ENCODE results near the gene GMDS.

GMDS gene

DNA sequence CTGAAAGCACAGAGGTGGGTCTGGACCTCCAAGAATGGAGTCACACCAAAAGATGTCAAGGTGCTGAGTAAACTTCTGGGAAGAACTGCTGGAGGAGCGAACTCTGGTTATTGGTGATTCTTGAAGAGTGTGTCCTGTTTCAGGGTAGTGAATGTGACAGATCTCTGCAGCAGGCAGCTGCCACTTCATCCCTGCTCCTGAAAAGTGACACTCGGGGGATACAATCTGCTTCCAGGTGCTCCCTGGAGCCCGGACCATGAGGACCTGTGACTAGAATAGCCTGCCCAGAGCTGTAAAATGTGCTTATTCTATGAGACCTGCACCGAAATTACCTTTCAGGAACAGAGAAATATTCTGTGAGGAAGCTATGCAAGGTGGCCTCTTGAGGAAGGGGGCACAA, 444.6 kb downstream of the GMDS start:
- DNase-seq (ENCODE audit: low spot score): no peak

DNA sequence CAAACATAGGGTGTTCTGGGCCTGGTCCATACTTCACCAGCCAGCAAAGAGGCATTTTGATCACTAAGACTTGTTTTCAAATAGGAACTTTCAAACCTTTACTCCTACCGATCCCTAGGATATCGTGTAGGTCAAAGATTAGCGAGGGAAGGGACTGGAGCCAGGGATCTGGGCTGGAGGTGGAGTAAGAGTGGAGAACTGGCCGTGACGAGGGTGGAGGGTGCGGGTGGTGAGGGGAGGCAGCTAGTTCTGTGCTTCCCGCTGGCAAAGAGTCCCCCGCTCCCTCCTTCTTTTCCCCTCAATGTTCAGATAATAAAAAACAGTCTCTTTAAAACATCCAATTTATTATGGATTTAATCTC, 446.5 kb downstream of the GMDS start:
- DNase-seq (ENCODE audit: low spot score): no peak

DNA sequence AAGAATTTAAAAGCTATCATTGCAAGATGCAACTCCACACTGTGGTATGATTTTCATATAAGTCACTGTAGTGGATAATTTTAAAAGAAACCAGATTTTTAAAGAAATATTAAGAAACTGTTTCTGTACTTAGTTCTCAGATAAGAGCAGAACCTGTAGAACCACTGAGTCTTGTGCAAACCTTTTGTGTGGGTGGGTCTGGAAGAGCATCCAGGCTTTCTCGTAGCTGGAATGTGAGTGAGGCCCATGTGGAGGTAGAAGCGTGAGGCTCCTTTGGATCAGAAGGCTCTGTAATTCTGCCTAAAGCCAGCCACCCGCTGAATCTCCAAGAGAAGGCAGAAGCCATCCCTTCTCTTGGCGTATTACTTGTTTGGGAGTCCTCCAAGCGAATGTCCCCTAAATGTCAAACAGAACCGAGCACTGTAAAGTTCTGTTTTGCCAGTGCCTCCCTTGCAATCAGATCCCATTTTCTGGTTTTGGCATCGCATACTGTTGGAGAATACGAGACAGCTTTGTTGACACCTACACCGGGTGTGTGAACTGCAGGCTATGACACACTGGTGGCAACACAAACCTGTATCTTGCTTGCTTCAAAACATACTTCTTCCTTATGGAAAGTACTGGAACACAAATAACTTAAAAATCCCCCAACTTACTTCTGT, 447.0 kb downstream of the GMDS start:
- no peak for DNase-seq (ENCODE audit: low spot score)

DNA sequence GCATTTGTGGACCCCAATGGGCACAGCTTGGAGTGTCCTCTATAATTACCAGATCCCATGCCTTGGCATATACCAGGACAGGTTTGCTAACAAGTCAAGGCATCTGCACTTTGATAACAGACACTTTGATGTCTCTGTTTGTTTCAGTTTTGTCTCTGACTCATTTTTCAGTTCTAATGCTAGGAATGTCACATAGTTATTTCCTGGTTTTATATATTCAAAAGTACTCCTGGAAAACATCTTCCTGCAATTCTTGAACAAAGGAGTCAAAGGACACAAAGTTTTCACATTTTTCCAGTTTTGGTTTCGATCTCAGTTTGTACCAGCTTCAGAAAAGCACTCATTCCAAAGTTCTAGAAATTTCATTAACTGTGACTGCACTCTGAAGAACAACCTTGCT, 447.6 kb downstream of the GMDS start:
- DNase-seq (ENCODE audit: low spot score): no peak

DNA sequence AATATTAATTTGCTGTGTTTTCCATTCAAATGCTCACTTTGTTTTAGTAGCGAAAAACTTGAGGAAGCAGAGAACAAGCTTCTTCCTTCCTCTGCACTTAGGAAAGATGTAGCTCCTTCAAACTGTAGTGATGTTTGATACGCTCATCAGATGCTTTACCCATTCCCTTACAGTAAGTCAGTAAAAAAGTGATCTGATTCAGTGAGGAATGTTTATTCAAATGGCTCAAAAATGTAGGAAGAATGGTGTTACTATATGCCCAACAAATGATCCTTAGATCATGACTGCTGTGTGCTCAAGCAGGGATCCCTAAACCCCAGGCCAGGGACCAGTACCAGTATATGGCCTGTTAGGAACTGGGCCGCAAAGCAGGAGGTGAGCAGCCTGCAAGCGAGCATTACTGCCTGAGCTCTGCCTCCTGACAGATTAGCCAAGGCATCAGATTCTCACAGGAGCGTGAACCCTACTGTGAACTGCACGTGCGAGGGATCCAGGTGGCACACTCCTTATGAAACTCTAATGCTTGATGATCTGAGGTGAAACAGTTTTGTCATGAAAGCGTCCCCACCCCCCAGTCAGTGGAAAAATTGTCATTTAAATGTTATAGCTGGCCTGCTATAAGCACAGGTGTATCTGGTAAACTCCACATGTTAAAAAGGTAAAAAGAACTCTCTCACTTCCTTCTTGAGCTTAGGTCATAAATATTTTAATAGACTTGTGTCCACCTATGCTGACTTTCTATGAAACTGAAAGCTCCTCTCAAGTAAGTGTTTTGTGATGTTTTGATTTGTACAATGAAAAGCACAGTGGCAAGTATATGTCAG, 448.5 kb downstream of the GMDS start:
- no peak for DNase-seq (ENCODE audit: low spot score)

DNA sequence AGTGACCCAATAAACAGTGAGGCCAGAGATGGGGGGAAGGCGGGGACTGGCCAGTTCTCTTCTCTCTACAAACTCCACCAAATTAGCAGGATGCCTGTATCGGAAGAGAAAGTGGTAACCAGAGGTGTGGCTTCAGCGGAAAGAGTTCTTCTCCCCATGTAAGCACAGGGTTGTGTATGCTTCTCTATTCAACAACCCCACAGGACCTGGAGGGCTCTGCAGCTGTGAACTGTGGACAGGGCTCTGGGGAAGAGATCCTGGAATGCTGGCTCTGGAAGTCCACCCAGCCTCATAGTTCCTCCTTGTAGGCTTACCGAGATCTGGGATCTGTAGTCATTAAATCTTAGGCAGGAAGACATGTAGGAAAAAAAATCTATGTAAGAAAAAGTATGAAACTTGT, 449.5 kb downstream of the GMDS start:
- DNase-seq (ENCODE audit: low spot score): no peak

DNA sequence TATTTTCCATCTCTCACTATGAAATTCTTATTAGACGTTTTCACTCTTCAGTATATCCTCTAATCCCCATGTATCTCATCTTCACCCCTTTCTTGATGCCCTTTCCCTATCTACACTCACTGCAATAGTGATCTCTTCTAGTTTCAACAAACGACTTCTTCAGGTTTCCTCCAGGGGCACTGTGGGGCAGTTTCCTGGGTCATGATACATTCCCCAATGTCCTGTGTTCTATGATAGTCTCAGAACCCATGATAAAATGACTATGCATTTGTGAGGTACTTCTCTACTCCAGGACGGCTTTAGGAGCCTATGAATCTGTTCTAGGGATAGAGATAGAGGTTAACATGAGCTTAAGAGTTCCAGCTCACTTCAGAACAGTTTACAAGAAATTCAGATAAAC, 452.4 kb downstream of the GMDS start:
- no peak for DNase-seq (ENCODE audit: low spot score)

DNA sequence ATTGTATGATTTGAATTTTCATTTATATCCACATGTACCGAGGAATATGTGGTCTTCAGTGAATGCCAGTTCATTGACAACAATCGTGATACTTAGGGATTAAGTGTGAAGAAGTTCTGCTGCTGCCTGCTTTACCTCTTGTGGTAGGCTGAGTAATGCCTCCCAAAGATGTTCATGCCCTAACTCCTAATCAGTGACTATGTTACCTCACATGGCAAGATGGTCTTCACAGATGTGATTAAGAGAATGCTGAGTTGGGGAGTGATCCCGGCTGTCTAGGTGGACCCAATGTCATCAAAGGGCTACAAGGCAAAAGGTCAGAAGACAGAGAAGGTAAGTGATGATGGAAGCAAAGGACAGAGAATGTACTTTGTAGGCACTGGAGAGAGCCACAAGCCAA, 454.7 kb downstream of the GMDS start:
- DNase-seq (ENCODE audit: low spot score): no peak

DNA sequence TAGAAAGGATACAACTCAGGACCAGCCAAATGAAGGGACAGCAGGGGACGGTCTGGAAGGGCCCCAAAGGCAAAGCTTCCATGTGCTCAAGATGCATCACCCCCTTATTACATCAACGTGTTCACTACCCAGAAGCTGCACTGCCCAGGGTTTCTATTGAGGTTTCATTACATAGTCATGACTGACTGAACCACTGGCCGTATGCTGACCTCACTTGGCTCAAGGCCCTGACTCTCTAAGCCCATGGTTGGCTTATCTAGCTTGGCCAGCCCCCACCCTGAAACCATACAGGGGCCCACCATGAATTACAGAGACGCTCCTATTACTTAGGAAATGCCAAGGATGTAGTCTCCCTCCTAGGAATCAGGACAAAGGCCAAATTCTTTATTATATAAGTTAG, 456.3 kb downstream of the GMDS start:
- no peak for DNase-seq (ENCODE audit: low spot score)

DNA sequence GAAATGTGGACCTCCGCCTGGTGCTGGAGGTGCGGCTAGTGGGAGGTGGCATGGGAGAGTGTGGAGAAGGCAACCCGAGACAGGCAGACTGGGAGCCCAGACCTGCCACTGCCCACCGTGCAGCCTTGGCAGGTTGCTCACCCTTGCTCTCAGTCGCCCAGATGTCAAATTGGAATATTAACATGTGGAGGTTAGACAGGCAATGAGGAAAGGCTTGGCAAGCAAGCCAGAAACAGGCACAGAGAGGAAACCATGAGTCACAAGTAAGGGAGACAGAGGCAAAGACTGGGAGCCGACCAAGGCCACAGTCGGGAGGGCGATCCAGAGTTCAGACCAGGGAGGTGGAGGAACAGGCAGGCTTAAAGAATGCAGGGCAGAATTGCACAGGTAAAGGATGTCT, 457.5 kb downstream of the GMDS start:
- no peak for DNase-seq (ENCODE audit: low spot score)

DNA sequence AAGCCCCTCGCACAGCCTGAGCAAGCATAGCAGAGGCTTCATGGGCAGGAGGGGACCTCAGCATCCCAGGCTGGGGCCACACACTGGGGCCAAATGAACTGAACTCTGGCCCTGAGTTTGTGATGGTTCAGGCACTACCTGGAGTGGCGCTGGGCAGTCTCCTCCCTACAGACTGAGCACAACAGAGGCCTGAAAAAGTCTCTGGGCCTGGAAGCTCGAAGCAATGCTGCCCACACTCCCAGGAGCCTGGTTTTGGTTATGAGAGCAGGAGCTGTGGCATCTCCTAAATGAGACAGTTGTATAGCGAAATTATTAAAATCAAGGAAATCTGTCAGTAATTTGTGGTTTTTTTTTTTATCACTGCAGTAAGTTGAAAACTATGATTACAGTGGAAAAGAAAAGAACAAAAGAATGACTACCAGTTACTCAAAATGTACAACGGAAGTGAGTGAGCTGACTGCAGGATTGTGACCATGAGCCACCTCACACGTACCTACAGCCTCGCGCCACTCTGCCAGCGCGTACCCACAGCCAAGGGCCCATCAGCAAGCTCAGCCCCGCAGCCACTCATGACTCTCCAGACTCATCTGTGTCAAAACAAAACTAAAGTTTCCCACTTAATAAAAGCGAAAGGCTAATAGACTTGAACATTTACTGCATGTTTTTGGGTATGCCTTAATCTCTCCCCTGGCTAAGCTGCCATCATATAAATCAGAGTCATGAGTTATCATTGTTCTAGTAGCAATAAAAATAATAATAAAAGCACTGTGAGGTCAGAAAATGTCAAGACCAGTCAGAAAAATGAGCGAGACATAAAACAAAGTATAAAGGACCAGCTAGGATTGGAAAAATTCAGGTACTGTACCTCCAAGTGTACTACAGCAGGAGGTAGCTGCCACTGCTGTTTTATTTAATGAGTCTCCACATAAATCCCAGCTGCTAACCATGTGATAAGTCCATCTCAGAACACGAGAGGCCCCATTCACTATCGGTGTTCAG, 458.7 kb downstream of the GMDS start:
- no peak for DNase-seq (ENCODE audit: low spot score)

DNA sequence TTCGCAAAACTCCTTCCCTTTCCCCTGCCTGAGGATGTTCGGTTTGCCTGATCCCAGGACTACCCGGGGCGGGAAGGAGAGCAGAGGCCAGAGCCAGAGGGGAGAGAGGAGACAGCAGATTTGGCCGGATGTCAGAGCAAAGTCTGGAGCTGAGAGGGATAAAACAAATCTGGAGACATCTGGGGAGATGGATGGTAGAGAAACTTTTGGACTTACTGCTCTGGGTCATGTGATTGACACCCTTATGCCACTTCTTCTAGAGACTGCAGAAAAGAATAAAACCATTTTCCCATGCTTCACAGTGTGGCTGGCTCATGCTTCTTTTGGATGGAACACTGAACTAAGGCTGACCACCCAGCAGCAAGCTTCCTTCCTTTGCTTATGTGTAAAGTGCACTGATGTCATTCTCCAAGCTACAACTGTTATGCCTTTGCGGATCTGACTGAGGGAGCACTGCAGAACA, 461.0 kb downstream of the GMDS start:
- no peak for DNase-seq (ENCODE audit: low spot score)

DNA sequence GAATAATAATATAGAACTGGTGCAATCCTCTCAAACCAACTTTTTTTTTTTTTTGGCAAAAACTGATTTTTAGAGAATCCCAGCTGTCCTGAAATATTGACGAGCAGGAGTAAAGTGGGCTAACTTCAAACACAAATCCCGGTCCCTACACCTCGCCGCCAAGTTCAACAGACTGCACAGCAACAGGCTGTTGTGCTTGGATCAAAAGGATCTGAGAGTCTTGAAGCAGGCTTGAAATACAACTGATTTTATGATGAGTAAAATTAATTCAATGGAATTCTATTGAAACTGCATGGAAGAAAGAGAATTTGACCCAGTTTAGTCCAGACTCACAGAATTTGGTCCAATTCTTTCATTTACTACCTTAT, 463.6 kb downstream of the GMDS start:
- no peak for DNase-seq (ENCODE audit: low spot score)

DNA sequence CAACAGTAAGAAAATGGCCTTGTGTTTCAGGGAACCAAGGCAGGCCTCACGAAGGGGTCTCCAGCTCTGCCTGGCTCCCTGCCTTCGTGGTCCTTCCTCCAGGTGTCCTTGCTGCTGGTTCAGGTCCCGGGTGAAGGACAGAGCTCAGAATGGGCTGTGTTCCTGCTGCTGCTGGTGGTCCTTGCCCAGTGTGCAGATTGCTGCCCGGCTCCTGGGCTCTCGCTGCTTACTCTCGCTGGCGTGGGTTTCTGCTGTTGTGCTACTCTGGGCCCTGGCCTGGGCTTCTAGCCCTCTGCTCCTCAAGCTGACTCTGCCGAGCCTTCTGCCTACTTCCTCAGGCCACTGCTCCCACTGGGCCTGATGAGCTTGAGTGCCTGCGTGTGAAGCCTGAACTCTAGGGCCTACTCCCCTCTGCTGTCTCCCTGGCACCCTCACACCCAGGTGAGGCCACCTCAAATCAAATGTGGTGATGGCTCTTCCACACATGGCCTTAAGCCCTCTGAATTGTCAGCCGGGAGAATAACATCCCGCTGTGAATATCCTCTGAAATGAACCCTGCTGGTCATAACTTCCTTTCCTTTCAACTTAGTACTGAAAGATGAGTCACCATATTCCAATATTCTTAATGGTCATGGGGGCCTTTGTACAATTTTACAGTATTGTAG, 464.1 kb downstream of the GMDS start:
- no peak for DNase-seq (ENCODE audit: low spot score)

DNA sequence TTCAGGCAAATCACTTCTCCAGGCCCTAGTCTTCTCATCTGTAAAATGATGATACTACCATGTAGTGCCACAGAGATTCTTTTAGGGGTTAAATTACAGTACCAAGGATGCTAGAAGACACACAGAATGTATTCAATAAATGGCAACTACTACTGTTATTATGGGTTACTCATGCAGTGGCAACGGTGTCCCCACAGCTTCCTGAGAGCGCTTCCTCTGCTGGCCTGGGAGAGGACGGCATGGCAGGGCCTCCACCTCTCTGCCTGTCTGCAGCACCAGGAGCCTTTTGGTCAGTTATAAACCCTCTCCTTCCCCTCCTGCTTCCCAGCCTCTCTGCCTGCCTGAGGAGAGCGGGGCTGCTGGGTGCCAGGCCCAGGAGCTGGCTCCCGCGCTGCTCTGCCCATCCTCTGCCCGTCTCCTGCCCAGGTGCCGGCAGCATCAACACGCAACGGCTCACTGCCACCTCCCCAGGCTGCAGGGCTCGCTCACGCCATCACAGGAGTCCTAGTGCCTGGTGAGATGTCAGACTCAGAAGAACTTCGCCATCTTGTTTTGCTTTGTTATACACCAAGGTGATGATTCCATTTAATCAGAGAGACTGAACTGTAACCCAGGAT, 465.0 kb downstream of the GMDS start:
- no peak for DNase-seq (ENCODE audit: low spot score)

DNA sequence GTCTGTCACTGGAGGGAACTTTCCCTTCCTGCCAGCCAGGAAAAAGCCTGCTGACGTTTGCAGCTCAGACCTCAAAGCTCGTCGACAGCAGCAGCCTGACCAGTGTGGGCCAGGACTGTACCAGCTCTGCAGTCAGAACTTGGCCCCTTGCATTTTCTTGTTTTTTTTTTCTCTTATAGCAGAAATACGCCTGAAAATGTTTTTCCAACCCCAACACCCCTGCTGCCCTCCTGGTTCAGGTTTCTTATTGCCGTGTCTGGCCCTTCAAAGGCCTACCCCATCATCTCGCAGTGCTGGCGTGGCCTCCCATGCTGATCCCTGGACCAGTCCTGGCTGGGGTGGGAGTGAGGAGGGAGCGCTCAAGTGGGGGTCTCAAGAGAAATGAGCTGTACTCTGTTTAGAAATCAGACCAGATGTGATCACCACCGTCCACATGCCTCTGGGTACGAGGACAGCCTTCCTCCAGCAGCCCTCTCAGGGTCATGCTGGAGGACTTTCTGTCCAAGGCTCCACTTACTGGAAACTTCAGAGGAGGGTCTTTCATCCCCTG, 466.6 kb downstream of the GMDS start:
- no peak for DNase-seq (ENCODE audit: low spot score)

DNA sequence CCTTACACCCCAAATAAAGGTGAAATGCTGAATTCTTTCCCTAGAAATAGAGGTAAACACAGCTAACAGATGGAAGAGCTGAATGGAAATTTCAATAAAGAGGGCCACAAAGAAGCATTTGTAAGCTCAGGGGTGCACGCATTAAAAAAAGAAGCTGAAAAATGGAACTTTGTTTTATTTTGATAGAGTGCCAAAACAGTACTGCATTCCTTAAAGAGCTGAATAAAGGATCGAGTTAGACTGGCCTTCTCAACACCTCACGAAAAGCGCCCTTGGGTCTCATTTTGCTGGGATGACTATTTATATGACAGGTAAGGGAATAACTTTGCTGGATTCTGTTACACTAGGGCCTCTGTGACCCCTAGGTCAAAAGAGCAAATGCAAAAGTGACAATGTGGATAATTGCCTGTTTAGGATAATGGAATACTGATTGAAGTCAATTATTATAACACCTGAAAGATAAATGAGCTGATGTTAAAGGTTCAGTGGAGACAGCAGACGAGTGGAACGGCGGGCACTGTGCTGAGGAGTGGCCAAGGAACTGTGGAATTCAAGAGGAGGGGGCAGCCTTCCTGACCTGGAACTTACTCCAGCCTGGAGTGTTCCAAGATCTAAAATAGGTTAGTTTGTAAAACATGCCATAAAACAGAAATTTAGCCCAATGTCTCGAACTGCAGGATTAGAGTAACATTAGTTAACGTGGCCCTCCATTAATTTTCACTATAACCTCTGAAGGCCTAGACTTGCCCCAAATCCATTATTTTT, 467.3 kb downstream of the GMDS start:
- DNase-seq (ENCODE audit: low spot score): no peak

DNA sequence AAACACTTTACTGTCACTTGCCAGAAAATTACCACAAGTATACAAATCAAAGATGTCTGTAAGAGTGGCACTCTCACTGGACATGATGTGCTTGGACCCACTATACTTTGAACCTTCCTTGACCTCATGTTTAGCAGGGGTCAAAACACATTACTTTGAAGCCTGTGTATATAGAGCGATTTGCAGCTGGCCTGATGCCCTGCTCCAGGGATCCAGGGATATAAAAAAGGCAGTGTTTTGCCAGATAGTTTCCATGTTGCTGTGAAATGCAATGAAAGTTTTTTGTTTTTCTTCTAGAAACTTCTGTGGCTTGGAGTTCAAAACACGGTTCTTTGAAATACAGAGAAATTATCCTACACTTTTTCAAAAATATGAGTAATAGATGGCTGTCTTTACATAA, 470.0 kb downstream of the GMDS start:
- no peak for DNase-seq (ENCODE audit: low spot score)

DNA sequence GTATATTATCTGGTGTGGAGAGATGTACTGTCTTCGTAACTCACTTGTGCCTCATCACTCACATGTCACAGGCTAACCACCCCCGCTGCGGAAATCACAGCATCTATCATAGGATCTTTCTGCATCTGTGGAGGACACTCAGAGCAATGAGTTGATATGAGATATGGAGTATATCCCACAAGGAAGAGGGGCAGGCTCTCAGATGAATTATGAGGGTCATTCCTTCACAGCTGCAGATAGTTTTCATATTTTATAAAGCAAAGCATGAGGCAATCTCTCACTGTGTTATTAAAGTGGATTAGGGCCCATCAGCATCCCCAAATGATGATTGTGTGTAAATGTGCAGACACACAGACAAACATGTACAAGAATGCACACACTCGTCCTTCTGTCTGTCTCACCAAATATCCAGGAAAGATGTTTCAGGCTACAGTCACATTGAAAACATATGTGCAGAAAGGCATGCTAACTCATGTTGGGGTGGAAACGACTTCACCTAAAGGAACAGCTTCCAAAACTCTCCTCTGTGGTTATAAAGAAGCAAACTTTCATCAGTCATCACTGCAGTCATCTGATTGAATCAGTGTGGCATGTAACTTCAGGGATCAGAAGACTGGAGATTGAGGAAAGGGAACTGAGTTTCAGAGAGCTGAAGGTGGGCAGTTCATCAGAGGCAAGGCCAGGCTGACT, 471.0 kb downstream of the GMDS start:
- no peak for DNase-seq (ENCODE audit: low spot score)

DNA sequence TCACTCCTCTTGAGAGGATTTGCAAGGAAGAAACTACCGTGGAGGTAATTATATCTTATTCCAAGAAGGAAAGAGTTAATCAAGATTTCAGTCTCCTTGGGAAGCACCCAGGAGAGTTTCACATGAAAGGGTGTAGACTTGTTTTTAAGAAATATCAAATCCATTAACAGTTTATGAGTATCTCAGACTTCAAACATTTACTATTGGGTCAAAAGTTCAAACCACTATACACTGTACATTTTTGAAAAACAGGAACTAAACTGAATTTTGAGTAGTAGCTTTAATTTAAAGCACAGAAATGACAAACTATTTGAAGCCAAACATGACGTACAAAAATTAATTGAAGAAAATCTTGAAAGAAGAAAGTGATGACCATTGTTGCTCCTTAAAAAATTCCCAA, 471.7 kb downstream of the GMDS start:
- no peak for DNase-seq (ENCODE audit: low spot score)
